Measurements from ENCODE around the gene TUBB2A. TPM values are rescaled to one million over a fixed set of nuclear protein-coding genes. Genes with fewer than 3 reads are reported as not detected.

The TUBB2A gene
- total RNA-seq, 4 donors from 2014 or later = 35.9 to 149 (median 93.5) TPM

- Histone ChIP-seq H3K27ac (no peak overlapping the region), H3K36me3 (peaks cover 3 to 95% (median 3%) of the 10 kb centered on the region in 3 donors), H3K9me3 (no peaks in the 10 kb centered on the region), H3K4me1 (peaks cover 5 to 20% (median 7%) of the 10 kb centered on the region in 3 donors), H3K4me3 (no peak overlapping the region), H3K27me3 (no peaks in the 10 kb centered on the region)
- no peak for DNase-seq
- WGBS, 2 donors = 80 to 83% methylated on average over 13 of the region's 13 CpGs
- intact Hi-C loops (cut with DNase I) = no loop called here
- TF ChIP-seq POLR2A (IDR thresholded peaks at IDR 0.05) (no peak), CTCF (IDR thresholded peaks at IDR 0.05) (no peak)
Measured at GRCh38 chr6:3135668-3136291, 21.6 kb downstream of the TUBB2A start.

GRCh38 chr6:3133515-3133914 is 23.8 kb downstream of the TUBB2A start:
- no peak for TF ChIP-seq POLR2A (IDR thresholded peaks at IDR 0.05)
- TF ChIP-seq CTCF (IDR thresholded peaks at IDR 0.05) = no peak
- Histone ChIP-seq H3K27ac (no peak overlapping the region), H3K4me3 (no peak overlapping the region), H3K4me1 (peaks cover 0 to 4% (median 0%) of the 10 kb centered on the region in 3 donors), H3K9me3 (no peaks in the 10 kb centered on the region), H3K27me3 (no peaks in the 10 kb centered on the region), H3K36me3 (peaks cover 0 to 96% (median 7%) of the 10 kb centered on the region in 3 donors)
- DNase-seq = no peak
- WGBS, 2 donors = 96 to 97% methylated on average over 6 to 9 of the region's 9 CpGs
- intact Hi-C loops (cut with DNase I) = no loop called here

GRCh38 chr6:3131695-3132094 is 25.6 kb downstream of the TUBB2A start:
- no peaks in the 10 kb centered on the region for H3K27me3 ChIP-seq
- no peak for TF ChIP-seq POLR2A (IDR thresholded peaks at IDR 0.05)
- intact Hi-C loops (cut with DNase I) = no loop called here
- DNase-seq = no peak
- no peaks in the 10 kb centered on the region for H3K4me1 ChIP-seq
- WGBS, 2 donors = 92 to 95% methylated on average over 13 to 15 of the region's 15 CpGs
- H3K27ac ChIP-seq = no peak overlapping the region
- H3K4me3 ChIP-seq = no peak overlapping the region
- peaks cover 0 to 90% (median 7%) of the 10 kb centered on the region in 3 donors for H3K36me3 ChIP-seq
- no peaks in the 10 kb centered on the region for H3K9me3 ChIP-seq

GRCh38 chr6:3128356-3129108 is 28.8 kb downstream of the TUBB2A start:
- WGBS, 2 donors = 89 to 93% methylated on average over 15 of the region's 15 CpGs
- Histone ChIP-seq H3K4me3 (no peak overlapping the region), H3K9me3 (no peaks in the 10 kb centered on the region), H3K4me1 (peaks cover 0 to 6% (median 0%) of the 10 kb centered on the region in 3 donors), H3K27ac (no peak overlapping the region), H3K27me3 (no peaks in the 10 kb centered on the region), H3K36me3 (peaks cover 0 to 63% (median 7%) of the 10 kb centered on the region in 3 donors)
- DNase-seq = no peak
- intact Hi-C loops (cut with DNase I) = loop anchor here (5.0 kb wide), 1 partner anchor 124 kb away; no protein-coding TSS in a partner anchor
- TF ChIP-seq POLR2A (IDR thresholded peaks at IDR 0.05) = no peak
- no peak for TF ChIP-seq CTCF (IDR thresholded peaks at IDR 0.05)

GRCh38 chr6:3125815-3126214 is 31.5 kb downstream of the TUBB2A start:
- H3K4me3 ChIP-seq = no peak overlapping the region
- no peaks in the 10 kb centered on the region for H3K9me3 ChIP-seq
- 33 to 35% methylated on average over 2 of the region's 2 CpGs for WGBS, 2 donors
- no peaks in the 10 kb centered on the region for H3K27me3 ChIP-seq
- TF ChIP-seq CTCF (IDR thresholded peaks at IDR 0.05) (no peak), POLR2A (IDR thresholded peaks at IDR 0.05) (no peak)
- intact Hi-C loops (cut with DNase I) = loop anchor here (5.0 kb wide), 1 partner anchor 126 kb away; no protein-coding TSS in a partner anchor
- peaks cover 0 to 6% (median under 1%) of the 10 kb centered on the region in 3 donors for H3K4me1 ChIP-seq
- H3K36me3 ChIP-seq = peaks cover 0 to 35% (median 4%) of the 10 kb centered on the region in 3 donors
- no peak overlapping the region for H3K27ac ChIP-seq
- no peak for DNase-seq

All from esophagus squamous epithelium (tissue), 5 donors.